GM23338 (cell line): ENCODE data around the gene AGRP. TPM values are rescaled to one million over a fixed set of nuclear protein-coding genes. Genes with fewer than 3 reads are reported as not detected.

Source experiments
- ATAC-seq: fragments of 200-7000 bp; cut with Tn5 transposase; 3 replicates; pipeline ENCODE4 v1.9.1; 2020
- DNase-seq: peaks from one replicate; pipeline ENCODE4 v3.0.0-alpha.2; 2015; ENCODE audit warnings: low spot score
- H2AFZ ChIP-seq: fragments of 200-600 bp; sonication (generic); 2 replicates; pipeline ENCODE4 v1.8.0; 2016; ENCODE audit warnings: antibody characterized with exemption, mild to moderate bottlenecking, moderate library complexity
- H3F3A ChIP-seq: fragments of 200-600 bp; sonication (generic); replicated peaks from 2 replicates; pipeline ENCODE4 v1.8.0; 2017; ENCODE audit warnings: antibody characterized with exemption, mixed run types, low read depth
- H3K27ac ChIP-seq: fragments of 200-600 bp; sonication (generic); 2 replicates; pipeline ENCODE4 v1.6.1; 2016; ENCODE audit warnings: low read depth
- H3K27me3 ChIP-seq: fragments of 200-600 bp; sonication (generic); 2 replicates; pipeline ENCODE4 v1.8.0; 2016; ENCODE audit warnings: mild to moderate bottlenecking, mixed run types, moderate library complexity; ENCODE audit not compliant: insufficient read depth
- H3K36me3 ChIP-seq: fragments of 200-600 bp; sonication (generic); 2 replicates; pipeline ENCODE4 v1.8.0; 2016; ENCODE audit warnings: mild to moderate bottlenecking; ENCODE audit not compliant: insufficient read depth
- H3K4me1 ChIP-seq: fragments of 200-600 bp; sonication (generic); 2 replicates; pipeline ENCODE4 v1.8.0; 2016; ENCODE audit warnings: mild to moderate bottlenecking, moderate library complexity; ENCODE audit not compliant: insufficient read depth
- H3K4me2 ChIP-seq: fragments of 200-600 bp; sonication (generic); 2 replicates; pipeline ENCODE4 v1.7.1; 2017; ENCODE audit warnings: mixed run types
- H3K4me3 ChIP-seq: fragments of 200-600 bp; sonication (generic); 2 replicates; pipeline ENCODE4 v1.6.1; 2016; ENCODE audit warnings: mixed run types
- H3K79me2 ChIP-seq: fragments of 200-600 bp; sonication (generic); replicated peaks from 2 replicates; pipeline ENCODE4 v1.8.0; 2017; ENCODE audit warnings: mild to moderate bottlenecking; ENCODE audit not compliant: insufficient read depth
- H3K9me2 ChIP-seq: fragments of 200-600 bp; sonication (generic); 2 replicates; pipeline ENCODE4 v1.8.0; 2017; ENCODE audit not compliant: insufficient read depth
- H4K20me1 ChIP-seq: fragments of 200-600 bp; sonication (generic); replicated peaks from 2 replicates; pipeline ENCODE4 v1.8.0; 2017; ENCODE audit warnings: mild to moderate bottlenecking; ENCODE audit not compliant: insufficient read depth
- H3K27ac Mint-ChIP-seq: 2 replicates; pipeline ENCODE4 v1.8.0; 2020; ENCODE audit warnings: inconsistent platforms, mild to moderate bottlenecking, moderate library complexity, mixed read lengths
- H3K27me3 Mint-ChIP-seq: 3 replicates; pipeline ENCODE4 v1.8.0; 2022; ENCODE audit warnings: low read depth, mild to moderate bottlenecking, moderate library complexity, mixed read lengths, inconsistent platforms; ENCODE audit not compliant: insufficient read depth, poor library complexity
- H3K36me3 Mint-ChIP-seq: 3 replicates; pipeline ENCODE4 v1.8.0; 2021; ENCODE audit warnings: low read depth, mild to moderate bottlenecking, inconsistent platforms, moderate library complexity, mixed read lengths
- H3K4me1 Mint-ChIP-seq: 3 replicates; pipeline ENCODE4 v1.8.0; 2020; ENCODE audit warnings: mild to moderate bottlenecking, inconsistent platforms, mixed read lengths
- H3K4me3 Mint-ChIP-seq: 3 replicates; pipeline ENCODE4 v1.8.0; 2021; ENCODE audit warnings: moderate library complexity, mild to moderate bottlenecking, inconsistent platforms, mixed read lengths
- H3K9me3 Mint-ChIP-seq: 3 replicates; pipeline ENCODE4 v1.8.0; 2020; ENCODE audit warnings: moderate library complexity, mild to moderate bottlenecking, inconsistent platforms, mixed read lengths
- CTCF ChIP-seq, 2 experiments: fragments of 200-600 bp in 1 of 2; sonication (generic) in 1 of 2; conservative IDR thresholded peaks; 2 replicates each; pipeline versions ENCODE4 v1.5.1 to v1.6.1; 2016 to 2017; ENCODE audit warnings: antibody characterized with exemption in 2 of 2, low read depth in 2 of 2, mild to moderate bottlenecking in 2 of 2, moderate library complexity in 1 of 2
- EZH2 ChIP-seq: fragments of 200-600 bp; sonication (generic); IDR thresholded peaks from one replicate; pipeline ENCODE4 v1.8.0; 2017; ENCODE audit warnings: antibody characterized with exemption, mild to moderate bottlenecking, low read depth; ENCODE audit not compliant: unreplicated experiment
- EZH2phosphoT487 ChIP-seq: fragments of 200-600 bp; sonication (generic); IDR thresholded peaks from one replicate; pipeline ENCODE4 v1.8.1; 2018; ENCODE audit warnings: antibody characterized with exemption; ENCODE audit not compliant: unreplicated experiment
- JUNB ChIP-seq: IDR thresholded peaks from one replicate; pipeline ENCODE4 v1.6.1; 2016; ENCODE audit warnings: antibody characterized with exemption; ENCODE audit not compliant: unreplicated experiment
- NANOG ChIP-seq: IDR thresholded peaks from 2 replicates; pipeline ENCODE4 v1.6.1; 2016; ENCODE audit warnings: antibody characterized with exemption, borderline replicate concordance
- POLR2AphosphoS5 ChIP-seq: IDR thresholded peaks from 2 replicates; pipeline ENCODE4 v1.6.1; 2016; ENCODE audit warnings: antibody characterized with exemption, low read depth
- REST ChIP-seq: IDR thresholded peaks from one replicate; pipeline ENCODE4 v1.6.1; 2018; ENCODE audit warnings: antibody characterized with exemption; ENCODE audit not compliant: unreplicated experiment
- ZNF114 ChIP-seq: fragments of 250-450 bp; sonication (Bioruptor Pico); IDR thresholded peaks from 2 replicates; pipeline ENCODE4 v1.5.0; 2020; ENCODE audit warnings: mild to moderate bottlenecking, moderate library complexity
- ZNF331 ChIP-seq: fragments of 250-450 bp; sonication (Bioruptor Pico); IDR thresholded peaks from 2 replicates; pipeline ENCODE4 v1.5.0; 2020; ENCODE audit warnings: low read depth, mild to moderate bottlenecking, moderate library complexity
- ZNF462 ChIP-seq: fragments of 250-450 bp; sonication (Bioruptor Pico); IDR thresholded peaks from 2 replicates; pipeline ENCODE4 v1.5.0; 2020; ENCODE audit warnings: mild to moderate bottlenecking, moderate library complexity
- polyA plus RNA-seq: library from polyadenylated mRNA; unstranded; fragments of >200 nt; fragmentation: Nextera tagmentation; extraction: Ambion mirVana; gene quantifications from 2 replicates; pipeline ENCODE4 v1.2.1, GENCODE V29; 2016
- total RNA-seq: library from RNA; depleted of rRNA; stranded (reverse); fragments of >200 nt; shearing (Covaris generic); gene quantifications from 2 replicates; pipeline ENCODE4 v1.2.3, GENCODE V29; 2014

The AGRP gene
- total and polyA plus RNA-seq, 2 experiments from 2014 or later = not detected

- Mint-ChIP-seq H3K4me1 (peaks cover 6% of the 10 kb centered on the region), H3K9me3 (peaks cover 3% of the 10 kb centered on the region; the same call in 1 of the 3 replicates), H3K27ac (no peak overlapping the region), H3K36me3 (peaks cover 17% of the 10 kb centered on the region), H3K27me3 (peaks cover 21% of the 10 kb centered on the region), H3K4me3 (no peak overlapping the region)
- Histone ChIP-seq H2AFZ (no peak overlapping the region), H3K27me3 (no peaks in the 10 kb centered on the region), H3K27ac (no peak overlapping the region), H3K36me3 (no peaks in the 10 kb centered on the region), H3K79me2 (no peaks in the 10 kb centered on the region), H4K20me1 (no peaks in the 10 kb centered on the region; the same call in 1 of the 2 replicates), H3K9me2 (no peaks in the 10 kb centered on the region), H3K4me1 (no peaks in the 10 kb centered on the region), H3K4me2 (no peak overlapping the region), H3F3A (no peaks in the 10 kb centered on the region), H3K4me3 (no peak overlapping the region)
- TF ChIP-seq CTCF (conservative IDR thresholded peaks at IDR 0.05; ENCODE audit: low read depth in 2 of 2) (peak; percentile 53 to 79), POLR2AphosphoS5 (no peak), REST (no peak)
- ATAC-seq (peak; percentile 35), DNase-seq (peak; percentile 61)
Measured at GRCh38 chr16:67447508-67448076, 35.8 kb downstream of the AGRP start.

- H3K4me2 ChIP-seq = no peak overlapping the region
- Mint-ChIP-seq H3K9me3 (peaks cover 3% of the 10 kb centered on the region; the same call in 1 of the 3 replicates), H3K27ac (no peak overlapping the region), H3K36me3 (peaks cover 17% of the 10 kb centered on the region), H3K27me3 (peaks cover 21% of the 10 kb centered on the region), H3K4me3 (no peak overlapping the region), H3K4me1 (peaks cover 6% of the 10 kb centered on the region)
- no peak for DNase-seq
- TF ChIP-seq ZNF462 (CRISPR knock-in tag) (no peak), POLR2AphosphoS5 (no peak), ZNF114 (no peak), EZH2 (no peak), EZH2phosphoT487 (no peak), JUNB (no peak), ZNF331 (CRISPR knock-in tag) (no peak), NANOG (no peak)
- no peaks in the 10 kb centered on the region for H3K9me2 ChIP-seq
- no peaks in the 10 kb centered on the region for H3K27me3 ChIP-seq
- no peaks in the 10 kb centered on the region; the same call in 1 of the 2 replicates for H4K20me1 ChIP-seq
- no peaks in the 10 kb centered on the region for H3F3A ChIP-seq
- no peak for ATAC-seq
- no peak overlapping the region for H2AFZ ChIP-seq
- H3K36me3 ChIP-seq = no peaks in the 10 kb centered on the region
- no peaks in the 10 kb centered on the region for H3K4me1 ChIP-seq
- H3K27ac ChIP-seq = no peak overlapping the region
- no peaks in the 10 kb centered on the region for H3K79me2 ChIP-seq
- H3K4me3 ChIP-seq = no peak overlapping the region
Measured at GRCh38 chr16:67446968-67447507, 36.3 kb downstream of the AGRP start.
